Fibroblast of lung (primary cell): ENCODE measurements around the gene USP46. TPM values are rescaled to one million over a fixed set of nuclear protein-coding genes. Genes with fewer than 3 reads are reported as not detected.

ENCODE experiments used
- DNase-seq, 2 donors: peaks; one replicate each; pipeline versions ENCODE4 v3.0.0 to v3.0.0-alpha.2; 2010; ENCODE audit warnings: low read depth in 2 of 2
- H2AFZ ChIP-seq: 2 replicates; pipeline ENCODE4 v1.5.1; 2012; ENCODE audit warnings: low read length, control low read depth, inconsistent platforms
- H3K27ac ChIP-seq: 2 replicates; pipeline ENCODE4 v1.5.1; 2011; ENCODE audit warnings: low read length, control low read depth; ENCODE audit not compliant: insufficient read depth
- H3K27me3 ChIP-seq: 2 replicates; pipeline ENCODE4 v1.5.1; 2011; ENCODE audit warnings: mild to moderate bottlenecking, low read length; ENCODE audit not compliant: control insufficient read depth, insufficient read depth
- H3K36me3 ChIP-seq: 2 replicates; pipeline ENCODE4 v1.5.1; 2011; ENCODE audit warnings: low read length; ENCODE audit not compliant: control insufficient read depth, insufficient read depth
- H3K4me1 ChIP-seq: 2 replicates; pipeline ENCODE4 v1.5.1; 2011; ENCODE audit warnings: low read length; ENCODE audit not compliant: control insufficient read depth, insufficient read depth; ENCODE audit errors: extremely low read depth
- H3K4me2 ChIP-seq: 2 replicates; pipeline ENCODE4 v1.5.1; 2011; ENCODE audit warnings: low read length, control low read depth; ENCODE audit not compliant: insufficient read depth; ENCODE audit errors: extremely low read depth
- H3K4me3 ChIP-seq, 4 experiments: fragments of 200-600 bp in 1 of 4; sonication (generic) in 1 of 4; replicated peaks in 1 of 4; 2 replicates each; pipeline ENCODE4 v1.5.1; 2011 to 2016; ENCODE audit warnings: low read length in 4 of 4, low read depth in 3 of 4, mild to moderate bottlenecking in 3 of 4, control low read depth in 2 of 4, inconsistent platforms in 1 of 4, mixed read lengths in 1 of 4; ENCODE audit not compliant: insufficient read depth in 1 of 4; ENCODE audit errors: control extremely low read depth in 1 of 4
- H3K79me2 ChIP-seq: 2 replicates; pipeline ENCODE4 v1.5.1; 2012; ENCODE audit warnings: mild to moderate bottlenecking, low read length, inconsistent platforms; ENCODE audit not compliant: control insufficient read depth, insufficient read depth
- H3K9ac ChIP-seq: 2 replicates; pipeline ENCODE4 v1.5.1; 2011; ENCODE audit warnings: mild to moderate bottlenecking, low read length, control low read depth; ENCODE audit not compliant: insufficient read depth
- H3K9me3 ChIP-seq: 2 replicates; pipeline ENCODE4 v1.5.1; 2012; ENCODE audit warnings: low read depth, low read length; ENCODE audit not compliant: control insufficient read depth, insufficient read depth
- H4K20me1 ChIP-seq: 2 replicates; pipeline ENCODE4 v1.5.1; 2011; ENCODE audit warnings: low read length; ENCODE audit not compliant: control insufficient read depth, insufficient read depth; ENCODE audit errors: extremely low read depth
- CTCF ChIP-seq, 2 donors: IDR thresholded peaks in 1 of 2; conservative IDR thresholded peaks in 1 of 2; 1 replicate in 1 of 2; 2 replicates in 1 of 2; pipeline ENCODE4 v1.5.1; 2011 to 2012; ENCODE audit warnings: low read length in 2 of 2, control low read depth in 1 of 2, inconsistent platforms in 1 of 2, low read depth in 1 of 2, mild to moderate bottlenecking in 1 of 2
- EZH2 ChIP-seq: IDR thresholded peaks from 2 replicates; pipeline ENCODE4 v1.5.1; 2012; ENCODE audit warnings: low read length, control low read depth, mild to moderate bottlenecking; ENCODE audit errors: missing control alignments
- polyA plus RNA-seq, 2 donors: library from polyadenylated mRNA; depleted of rRNA in 1 of 2; stranded (reverse) in 1 of 2; unstranded in 1 of 2; fragments of >200 nt; gene quantifications; 2 replicates each; pipeline ENCODE4 v1.2.1, GENCODE V29; 2011 to 2012; ENCODE audit warnings: missing spikeins in 1 of 2
- total RNA-seq: library from RNA; depleted of rRNA; stranded (reverse); fragments of >200 nt; gene quantifications from 2 replicates; pipeline ENCODE4 v1.2.1, GENCODE V29; 2014

The USP46 gene
- total and polyA plus RNA-seq, 2 donors (not counting 1 experiment from before 2014, with no cell fraction given) = 14.4 to 21.8 TPM

GRCh38 chr4:52643785-52644244 lies 15.3 kb downstream of the USP46 start:
- no peaks in the 10 kb centered on the region for H4K20me1 ChIP-seq
- H3K79me2 ChIP-seq = peaks cover 12% of the 10 kb centered on the region
- no peak overlapping the region for H2AFZ ChIP-seq
- H3K4me1 ChIP-seq = peaks cover 10% of the 10 kb centered on the region
- no peak overlapping the region for H3K27ac ChIP-seq
- no peak overlapping the region for H3K4me3 ChIP-seq
- no peak overlapping the region for H3K9ac ChIP-seq
- no peaks in the 10 kb centered on the region for H3K9me3 ChIP-seq
- no peaks in the 10 kb centered on the region for H3K36me3 ChIP-seq
- TF ChIP-seq CTCF (conservative IDR thresholded peaks at IDR 0.05 in 1 of 2, IDR thresholded peaks at IDR 0.05 in 1 of 2; ENCODE audit: low read depth in 1 of 2, low read length in 2 of 2) = no peak
- no peak overlapping the region for H3K4me2 ChIP-seq
- peak; percentile 57 to 78 for DNase-seq
- no peaks in the 10 kb centered on the region for H3K27me3 ChIP-seq

- Histone ChIP-seq H4K20me1 (no peaks in the 10 kb centered on the region), H3K36me3 (no peaks in the 10 kb centered on the region), H3K4me1 (peaks cover 10% of the 10 kb centered on the region), H3K9ac (no peak overlapping the region), H3K27ac (no peak overlapping the region), H3K4me3 (no peak overlapping the region), H3K27me3 (no peaks in the 10 kb centered on the region), H3K79me2 (peaks cover 13% of the 10 kb centered on the region), H3K4me2 (no peak overlapping the region), H2AFZ (no peak overlapping the region), H3K9me3 (no peaks in the 10 kb centered on the region)
- DNase-seq = no peak
- TF ChIP-seq CTCF (conservative IDR thresholded peaks at IDR 0.05 in 1 of 2, IDR thresholded peaks at IDR 0.05 in 1 of 2; ENCODE audit: low read depth in 1 of 2, low read length in 2 of 2) = no peak
- no peak for TF ChIP-seq EZH2
Measured at GRCh38 chr4:52643190-52643589, 15.9 kb downstream of the USP46 start.

- peak; percentile 39 to 74 for DNase-seq
- Histone ChIP-seq H3K36me3 (no peaks in the 10 kb centered on the region), H3K27ac (no peak overlapping the region), H3K4me2 (no peak overlapping the region), H4K20me1 (no peaks in the 10 kb centered on the region), H3K4me1 (peaks cover 10% of the 10 kb centered on the region), H3K9ac (no peak overlapping the region), H3K9me3 (no peaks in the 10 kb centered on the region), H3K4me3 (no peak overlapping the region), H3K27me3 (no peaks in the 10 kb centered on the region), H3K79me2 (peaks cover 12% of the 10 kb centered on the region), H2AFZ (no peak overlapping the region)
- TF ChIP-seq EZH2 = no peak
- TF ChIP-seq CTCF (conservative IDR thresholded peaks at IDR 0.05 in 1 of 2, IDR thresholded peaks at IDR 0.05 in 1 of 2; ENCODE audit: low read depth in 1 of 2, low read length in 2 of 2) = no peak
Measured at GRCh38 chr4:52641854-52642563, 17.1 kb downstream of the USP46 start.
